Stomach (tissue), 9 donors: ENCODE measurements around the gene ZNF211. TPM values are rescaled to one million over a fixed set of nuclear protein-coding genes. Genes with fewer than 3 reads are reported as not detected.

ENCODE experiments used
- DNase-seq, 2 donors: peaks; one replicate each; pipeline versions ENCODE4 v3.0.0 to v3.0.0-alpha.2; 2013 to 2019
- H3K27ac ChIP-seq, 5 donors: fragments of 200-600 bp in 4 of 5; sonication (generic) in 4 of 5; one replicate each; pipeline ENCODE4 v1.5.1; 2013 to 2019; ENCODE audit warnings: mild to moderate bottlenecking in 1 of 5, moderate library complexity in 1 of 5
- H3K27me3 ChIP-seq, 3 donors: fragments of 200-600 bp; sonication (generic); one replicate each; pipeline ENCODE4 v1.5.1; 2017 to 2019; ENCODE audit warnings: mixed run types in 1 of 3
- H3K36me3 ChIP-seq, 4 donors: fragments of 200-600 bp; sonication (generic); 1 replicate in 3 of 4; 2 replicates in 1 of 4; pipeline ENCODE4 v1.5.1; 2016 to 2019
- H3K4me1 ChIP-seq, 4 donors: fragments of 200-600 bp; sonication (generic); one replicate each; pipeline ENCODE4 v1.5.1; 2016 to 2019
- H3K4me3 ChIP-seq, 4 donors: fragments of 200-600 bp; sonication (generic) in 3 of 4; one replicate each; pipeline ENCODE4 v1.5.1; 2016 to 2019; ENCODE audit warnings: mild to moderate bottlenecking in 1 of 4
- H3K9me3 ChIP-seq, 4 donors: fragments of 200-600 bp; sonication (generic); one replicate each; pipeline ENCODE4 v1.5.1; 2016 to 2019
- EP300 ChIP-seq: sonication (generic); formaldehyde crosslinking; IDR thresholded peaks from one replicate; pipeline ENCODE4 v1.6.1; 2017; ENCODE audit warnings: antibody characterized with exemption
- POLR2A ChIP-seq, 4 donors: fragments of 450-650 bp; IDR thresholded peaks; one replicate each; pipeline ENCODE4 v1.6.1; 2016; ENCODE audit warnings: antibody characterized with exemption in 4 of 4, control low read depth in 2 of 4, mild to moderate bottlenecking in 1 of 4, moderate library complexity in 1 of 4
- POLR2AphosphoS5 ChIP-seq, 3 donors: sonication (generic); formaldehyde crosslinking; IDR thresholded peaks; one replicate each; pipeline ENCODE4 v1.6.1; 2016; ENCODE audit warnings: antibody characterized with exemption in 3 of 3
- whole genome bisulfite sequencing, 5 donors: extraction: QIAGEN DNeasy Blood & Tissue Kit in 3 of 5; methylation state at CpG; one replicate each; pipeline versions ENCODE4 v1.1.5 to v1.1.7; 2013 to 2018; 5-methylcytosine and 5-hydroxymethylcytosine counted together
- intact Hi-C: fragments of 100-400 bp; cut with DNase I; formaldehyde crosslinking; loops from one replicate; pipeline ENCODE4 v1.15.1; 2023; ENCODE audit warnings: low total_unique reads
- polyA plus RNA-seq, 3 donors: library from polyadenylated mRNA; stranded (reverse); fragments of 200-250 nt; gene quantifications; one replicate each; pipeline ENCODE4 v1.2.3, GENCODE V29; 2013
- total RNA-seq, 5 donors: library from RNA; depleted of rRNA; stranded (reverse); fragments of >200 nt; gene quantifications; one replicate each; pipeline versions ENCODE4 v1.1.0 to v1.2.3, GENCODE V29; 2014 to 2016
- TF ChIP-seq, protein P1 (sequence below), 7 experiments: fragments of 450-650 bp in 4 of 7; fragments of 200-600 bp in 3 of 7; sonication (generic) in 3 of 7; IDR thresholded peaks; one replicate each; pipeline ENCODE4 v1.5.1; 2016 to 2019; ENCODE audit warnings: antibody characterized with exemption in 7 of 7, control low read depth in 2 of 7, mild to moderate bottlenecking in 1 of 7
- donor health status: healthy with polysubstance abuse.
- donor health status: Bipolar disorder and iron deficiency.
- donor health status: healthy.

Gene ZNF211
- total and polyA plus RNA-seq, 8 donors, result 4.4 to 37.1 (median 9.3) TPM

DNA sequence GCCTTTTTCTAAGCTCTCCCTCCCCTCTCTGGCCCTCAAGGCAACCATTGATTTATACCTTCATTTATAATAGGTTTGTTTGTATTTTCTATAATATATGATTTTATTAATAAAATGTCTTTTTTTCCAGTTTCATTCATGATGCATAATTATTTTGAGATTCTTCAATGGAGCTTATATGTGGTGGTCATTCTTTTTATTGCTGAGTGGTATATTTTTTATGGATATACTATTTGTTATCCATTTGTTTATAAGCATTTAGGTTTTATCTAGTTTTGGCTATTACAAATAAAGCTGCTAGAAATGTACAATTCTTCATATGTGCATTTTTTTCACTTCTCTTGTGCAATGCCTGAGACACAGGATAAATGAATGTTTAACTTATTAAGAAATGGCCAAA lies 10.8 kb downstream of the ZNF211 start:
- intact Hi-C loops, result no loop called here
- Histone ChIP-seq H3K4me1 (no peaks in the 10 kb centered on the region), H3K27me3 (no peaks in the 10 kb centered on the region), H3K4me3 (no peak overlapping the region), H3K36me3 (peaks cover 38 to 56% (median 47%) of the 10 kb centered on the region in 4 donors), H3K9me3 (peaks cover 46 to 97% (median 72%) of the 10 kb centered on the region in 4 donors), H3K27ac (no peak overlapping the region)
- TF ChIP-seq EP300 (no peak), POLR2AphosphoS5 (IDR thresholded peaks at IDR 0.05) (no peak), POLR2A (IDR thresholded peaks at IDR 0.05) (no peak)
- TF ChIP-seq, protein P1, sequence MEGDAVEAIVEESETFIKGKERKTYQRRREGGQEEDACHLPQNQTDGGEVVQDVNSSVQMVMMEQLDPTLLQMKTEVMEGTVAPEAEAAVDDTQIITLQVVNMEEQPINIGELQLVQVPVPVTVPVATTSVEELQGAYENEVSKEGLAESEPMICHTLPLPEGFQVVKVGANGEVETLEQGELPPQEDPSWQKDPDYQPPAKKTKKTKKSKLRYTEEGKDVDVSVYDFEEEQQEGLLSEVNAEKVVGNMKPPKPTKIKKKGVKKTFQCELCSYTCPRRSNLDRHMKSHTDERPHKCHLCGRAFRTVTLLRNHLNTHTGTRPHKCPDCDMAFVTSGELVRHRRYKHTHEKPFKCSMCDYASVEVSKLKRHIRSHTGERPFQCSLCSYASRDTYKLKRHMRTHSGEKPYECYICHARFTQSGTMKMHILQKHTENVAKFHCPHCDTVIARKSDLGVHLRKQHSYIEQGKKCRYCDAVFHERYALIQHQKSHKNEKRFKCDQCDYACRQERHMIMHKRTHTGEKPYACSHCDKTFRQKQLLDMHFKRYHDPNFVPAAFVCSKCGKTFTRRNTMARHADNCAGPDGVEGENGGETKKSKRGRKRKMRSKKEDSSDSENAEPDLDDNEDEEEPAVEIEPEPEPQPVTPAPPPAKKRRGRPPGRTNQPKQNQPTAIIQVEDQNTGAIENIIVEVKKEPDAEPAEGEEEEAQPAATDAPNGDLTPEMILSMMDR (IDR thresholded peaks at IDR 0.05), result no peak
- DNase-seq, result no peak

DNA sequence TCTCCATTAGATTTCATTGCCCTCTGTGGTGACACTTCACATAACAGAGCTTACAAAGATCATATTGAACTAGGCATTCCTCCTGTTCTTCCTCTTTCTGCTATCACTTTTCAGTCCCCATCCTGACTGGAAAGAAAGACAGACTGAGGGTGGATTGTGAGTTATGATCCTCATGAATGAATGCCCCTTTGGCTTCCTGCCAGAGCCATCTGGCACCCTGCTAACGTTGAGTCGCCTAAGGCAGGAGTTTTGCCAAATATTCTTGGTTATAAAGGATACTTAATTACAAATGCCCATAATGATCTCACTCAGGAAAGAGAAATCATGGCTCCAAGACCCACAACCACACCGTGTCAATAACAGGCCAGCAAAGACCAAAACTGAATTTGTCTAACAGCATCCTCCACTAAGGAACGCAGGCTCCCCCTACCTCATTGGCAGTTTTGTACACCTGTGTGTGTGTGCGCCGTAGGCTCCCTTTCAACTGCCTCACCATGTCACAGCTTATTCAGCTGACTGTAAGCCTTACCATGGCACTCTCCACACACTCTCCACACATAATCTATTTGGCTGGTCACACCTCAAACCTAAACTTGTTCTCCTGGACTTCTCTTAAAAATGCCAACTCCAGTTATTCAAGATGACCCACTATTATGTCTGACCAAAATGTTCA lies 15.5 kb downstream of the ZNF211 start:
- H3K4me3 ChIP-seq, result no peak overlapping the region
- DNase-seq, result no peak
- peaks cover 0 to 9% (median 0%) of the 10 kb centered on the region in 4 donors for H3K36me3 ChIP-seq
- intact Hi-C loops, result no loop called here
- peaks cover 14 to 96% (median 53%) of the 10 kb centered on the region in 4 donors for H3K9me3 ChIP-seq
- TF ChIP-seq POLR2A (IDR thresholded peaks at IDR 0.05), result no peak
- TF ChIP-seq, protein P1 (IDR thresholded peaks at IDR 0.05), result no peak
- no peak overlapping the region for H3K27ac ChIP-seq
- WGBS, 5 donors, result 61 to 75% (median 68%) methylated on average over 6 of the region's 6 CpGs
- no peaks in the 10 kb centered on the region for H3K27me3 ChIP-seq
- no peaks in the 10 kb centered on the region for H3K4me1 ChIP-seq

DNA sequence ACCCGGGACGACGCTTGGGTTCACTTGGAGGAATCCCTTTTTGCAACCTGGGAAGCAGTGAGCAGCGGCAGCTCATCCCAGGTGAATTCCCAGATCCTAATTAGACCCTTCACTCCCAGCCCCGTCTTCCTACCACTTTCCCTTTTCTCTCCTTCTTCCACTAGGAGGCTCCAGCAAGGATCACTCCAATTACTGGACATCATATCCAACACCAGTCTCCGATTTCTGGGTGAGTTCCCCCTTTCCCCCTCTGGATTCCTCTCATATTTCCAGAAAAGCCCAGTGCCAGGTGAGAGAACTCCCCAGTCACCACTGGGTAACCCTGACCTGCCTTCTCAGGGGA lies 18.7 kb downstream of the ZNF211 start:
- Histone ChIP-seq H3K4me1 (no peaks in the 10 kb centered on the region), H3K36me3 (no peaks in the 10 kb centered on the region), H3K27ac (peak overlapping the region in 1 of 5 donors; percentile 36), H3K27me3 (peaks cover 0 to 6% (median 0%) of the 10 kb centered on the region in 3 donors), H3K9me3 (peaks cover 3 to 93% (median 54%) of the 10 kb centered on the region in 4 donors), H3K4me3 (peak overlapping the region in 1 of 4 donors; percentile 16)
- 31 to 52% (median 51%) methylated on average over 6 of the region's 6 CpGs for WGBS, 5 donors
- no peak for DNase-seq
- intact Hi-C loops, result no loop called here
- no peak for TF ChIP-seq POLR2A (IDR thresholded peaks at IDR 0.05)
- TF ChIP-seq, protein P1 (IDR thresholded peaks at IDR 0.05), result no peak
- TF ChIP-seq POLR2AphosphoS5 (IDR thresholded peaks at IDR 0.05), result no peak
- TF ChIP-seq EP300, result no peak

DNA sequence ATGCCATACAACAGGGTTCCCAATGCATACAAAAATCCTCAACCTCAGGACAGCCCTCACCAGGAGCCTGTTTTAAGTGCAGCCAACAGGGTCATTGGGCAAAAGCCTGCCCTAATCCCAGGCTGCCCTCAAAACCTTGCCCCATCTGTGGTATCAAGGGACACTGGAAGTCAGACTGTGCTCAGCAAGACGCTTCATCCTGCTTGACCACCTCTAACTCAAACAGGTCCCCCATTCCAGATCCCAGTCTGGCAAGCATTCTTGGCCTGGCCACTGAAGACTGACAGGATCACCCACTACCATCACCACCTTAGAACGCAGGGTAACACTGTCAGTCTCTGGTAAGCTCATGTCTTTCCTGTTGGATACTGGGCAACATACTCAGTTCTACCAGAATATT lies 20.7 kb downstream of the ZNF211 start:
- peaks cover 3 to 77% (median 46%) of the 10 kb centered on the region in 4 donors for H3K9me3 ChIP-seq

More for the DNA sequence above, 20.7 kb downstream of the ZNF211 start:
- no peak for TF ChIP-seq POLR2AphosphoS5 (IDR thresholded peaks at IDR 0.05)
- TF ChIP-seq, protein P1 (IDR thresholded peaks at IDR 0.05), result no peak
- TF ChIP-seq POLR2A (IDR thresholded peaks at IDR 0.05), result no peak
- no peak for TF ChIP-seq EP300
- Histone ChIP-seq H3K27me3 (peaks cover 0 to 6% (median 0%) of the 10 kb centered on the region in 3 donors), H3K36me3 (no peaks in the 10 kb centered on the region), H3K4me3 (no peak overlapping the region), H3K4me1 (no peaks in the 10 kb centered on the region), H3K27ac (no peak overlapping the region)
- WGBS, 5 donors, result 78 to 100% (median 86%) methylated on average over 1 to 2 of the region's 2 CpGs
- no peak for DNase-seq
- intact Hi-C loops, result no loop called here
